NCI-H146 treated with DMSO at 0.1 percent for 48 hours (cell line): ENCODE results near the gene KNSTRN.

Experiments
- DNase-seq: peaks from one replicate; lab custom pipeline; 2025; ENCODE audit not compliant: unreplicated experiment; lab: John Stamatoyannopoulos, UW

The KNSTRN gene, protein sequence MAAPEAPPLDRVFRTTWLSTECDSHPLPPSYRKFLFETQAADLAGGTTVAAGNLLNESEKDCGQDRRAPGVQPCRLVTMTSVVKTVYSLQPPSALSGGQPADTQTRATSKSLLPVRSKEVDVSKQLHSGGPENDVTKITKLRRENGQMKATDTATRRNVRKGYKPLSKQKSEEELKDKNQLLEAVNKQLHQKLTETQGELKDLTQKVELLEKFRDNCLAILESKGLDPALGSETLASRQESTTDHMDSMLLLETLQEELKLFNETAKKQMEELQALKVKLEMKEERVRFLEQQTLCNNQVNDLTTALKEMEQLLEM

DNA sequence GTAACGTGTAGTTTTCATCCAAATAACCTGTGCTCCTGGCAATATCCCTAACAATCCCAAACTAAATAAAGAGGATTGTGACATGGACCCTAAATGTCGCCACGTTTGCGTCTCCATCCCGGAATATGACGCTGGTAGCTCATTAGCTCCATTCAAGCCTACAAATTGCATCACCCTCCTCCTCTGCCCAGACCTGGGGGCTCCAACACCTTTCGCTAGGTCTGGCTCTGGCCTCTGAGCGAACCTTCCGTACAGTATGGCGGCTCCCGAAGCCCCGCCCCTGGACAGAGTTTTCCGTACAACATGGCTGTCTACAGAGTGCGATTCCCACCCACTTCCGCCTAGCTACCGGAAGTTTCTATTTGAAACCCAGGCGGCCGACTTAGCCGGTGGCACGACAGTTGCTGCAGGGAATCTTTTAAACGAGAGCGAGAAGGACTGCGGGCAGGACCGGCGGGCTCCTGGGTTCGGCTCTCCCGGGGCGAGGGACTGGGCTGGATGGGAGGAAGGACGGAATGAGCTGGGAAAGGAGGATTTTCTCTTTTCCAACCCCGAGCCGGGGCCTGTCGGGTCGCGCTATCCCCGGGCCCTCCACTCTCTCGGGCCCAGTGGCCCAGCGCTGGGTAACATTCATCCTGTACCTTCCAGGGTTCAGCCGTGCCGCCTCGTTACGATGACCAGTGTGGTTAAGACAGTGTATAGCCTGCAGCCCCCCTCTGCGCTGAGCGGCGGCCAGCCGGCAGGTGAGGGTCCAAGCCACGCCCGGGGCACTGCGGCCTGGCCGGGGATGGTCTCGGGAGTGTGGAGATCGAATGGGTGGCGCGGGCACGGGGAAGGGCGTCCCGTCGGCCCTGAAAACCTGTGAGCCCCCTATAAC, at the start of gene KNSTRN:
Gene KNSTRN, plus strand, starts transcription at position 142 of the 877 bp plus-strand sequence. Its CDS starts 115 bp downstream, at position 257.
- DNase-seq = peak; percentile 82

DNA sequence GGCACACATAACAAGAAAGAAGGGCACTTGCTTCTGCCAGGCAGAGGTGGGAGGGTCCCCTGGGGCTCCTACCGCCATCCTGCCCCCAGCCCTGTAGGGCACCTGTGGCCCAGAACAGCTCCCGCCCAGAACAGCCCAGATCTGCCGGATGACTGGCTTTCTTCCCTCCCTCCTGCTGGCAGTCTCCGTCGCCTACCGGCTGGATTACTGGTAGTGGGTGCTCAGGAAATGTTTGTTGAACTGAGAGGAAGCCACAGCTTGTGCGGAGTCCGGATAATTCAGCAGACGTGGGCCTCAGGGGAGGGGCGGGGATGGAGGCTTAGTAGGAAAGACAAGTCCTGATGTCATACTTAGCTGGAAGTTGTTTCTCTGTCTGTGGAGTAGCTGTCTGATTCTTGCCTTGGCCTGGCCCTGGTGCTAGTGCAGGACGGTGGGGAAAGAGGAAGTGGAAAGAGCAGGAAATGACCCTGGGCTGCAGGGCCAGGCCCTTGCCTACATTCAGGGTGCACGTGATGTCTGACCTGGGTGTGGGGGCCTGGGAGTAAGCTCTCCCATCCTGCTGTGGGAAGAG, 48.5 kb upstream of the KNSTRN start:
- DNase-seq = no peak

DNA sequence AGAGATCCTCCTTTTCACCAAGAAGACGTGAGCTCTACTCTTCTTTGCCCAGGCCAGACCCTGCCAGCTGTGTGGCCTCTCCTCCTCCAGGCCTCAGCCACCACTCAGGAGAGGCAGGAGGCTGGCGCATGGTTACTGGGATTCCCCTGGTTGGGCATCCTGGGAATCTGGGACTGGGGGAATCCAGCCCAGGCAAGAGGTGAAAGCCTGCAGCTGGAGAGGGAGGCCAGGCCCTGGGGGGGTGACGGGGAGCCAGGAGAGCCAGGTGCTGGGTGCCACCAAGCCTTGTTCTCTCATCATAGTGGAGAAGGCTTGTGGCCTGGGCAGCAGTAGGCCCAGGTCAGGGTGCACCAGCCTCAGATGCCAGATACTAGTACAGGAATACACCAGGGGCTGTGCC, 48.0 kb upstream of the KNSTRN start:
- DNase-seq = no peak

DNA sequence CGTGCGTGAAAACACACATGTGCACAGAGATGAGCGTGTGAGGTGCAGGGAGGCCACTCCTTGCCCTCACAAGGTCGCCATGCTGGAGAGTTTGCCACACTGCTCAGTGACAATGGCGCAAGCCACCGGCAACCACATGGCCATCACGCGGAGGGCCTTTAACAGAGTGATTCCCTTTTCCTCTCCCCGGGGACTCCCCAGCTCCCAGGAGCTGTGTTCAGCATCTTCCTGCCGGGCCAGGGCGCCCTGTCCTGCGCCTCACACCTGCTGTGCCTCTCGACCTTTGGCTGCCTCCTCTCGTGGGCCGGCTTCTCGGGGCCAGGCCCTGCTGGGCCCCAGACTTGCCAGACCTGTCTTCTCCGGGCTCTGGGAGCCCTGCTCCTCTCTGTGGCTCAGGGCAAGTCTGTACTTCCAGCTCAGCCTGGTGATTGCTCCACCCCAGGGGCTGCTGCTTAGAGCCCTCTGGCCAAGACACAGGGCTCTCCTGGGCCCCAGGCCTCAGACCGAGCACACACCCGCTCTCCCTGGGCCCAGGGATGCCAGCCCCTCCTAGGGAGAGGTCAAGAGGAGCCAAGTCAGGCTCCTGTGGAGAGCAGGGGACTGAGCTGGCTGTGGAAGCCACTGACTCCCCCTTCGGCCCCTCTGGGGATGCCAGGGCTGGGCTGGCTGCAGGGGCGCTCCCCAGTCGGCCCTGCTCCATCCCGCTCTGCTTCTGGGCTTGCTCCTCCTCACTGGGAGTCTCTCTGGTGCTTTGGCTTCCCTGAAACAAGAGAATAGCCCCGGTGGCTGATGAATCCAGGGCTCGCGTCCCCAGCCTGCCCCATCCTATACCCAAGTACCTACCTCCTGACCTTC, 47.4 kb upstream of the KNSTRN start:
- DNase-seq = no peak

DNA sequence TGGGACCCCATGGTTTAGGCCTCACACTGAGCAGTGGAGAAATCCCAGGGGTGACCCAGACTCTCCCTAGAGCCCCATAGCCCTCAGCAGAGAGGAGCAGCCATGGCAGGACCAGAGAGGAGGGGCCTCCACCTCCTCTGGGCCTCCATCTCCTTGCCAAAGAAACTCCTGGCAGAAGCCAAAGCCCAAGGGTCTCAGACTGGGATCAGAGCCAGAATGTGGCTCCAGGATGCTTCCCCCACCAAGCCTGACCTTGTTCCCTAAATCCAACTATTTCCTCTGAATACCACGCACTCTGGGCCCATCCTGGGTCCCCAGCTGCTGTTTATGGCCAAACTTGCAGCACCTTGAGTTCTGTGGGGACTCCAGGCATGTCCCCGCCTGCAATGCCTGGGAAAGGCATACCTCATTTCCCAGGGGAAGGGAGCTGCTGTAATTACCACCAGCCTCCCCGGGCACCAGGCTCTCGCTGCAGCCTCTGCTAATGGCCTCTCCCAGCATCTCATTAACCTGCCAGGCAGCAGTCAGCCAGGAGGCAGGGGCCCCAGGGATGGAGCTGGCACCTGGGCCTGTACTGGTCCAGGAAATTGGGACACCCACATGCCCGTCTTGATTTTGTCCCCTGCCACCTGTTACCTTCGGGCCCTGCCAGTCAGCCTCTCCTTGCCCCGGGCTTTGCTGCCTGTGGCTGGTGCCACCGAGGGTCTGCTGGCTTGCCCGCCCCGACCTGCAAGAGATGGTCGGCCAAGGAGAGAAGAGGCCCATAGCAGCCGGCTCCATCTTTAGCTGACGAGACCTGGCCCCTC, 46.4 kb upstream of the KNSTRN start:
- DNase-seq = no peak

DNA sequence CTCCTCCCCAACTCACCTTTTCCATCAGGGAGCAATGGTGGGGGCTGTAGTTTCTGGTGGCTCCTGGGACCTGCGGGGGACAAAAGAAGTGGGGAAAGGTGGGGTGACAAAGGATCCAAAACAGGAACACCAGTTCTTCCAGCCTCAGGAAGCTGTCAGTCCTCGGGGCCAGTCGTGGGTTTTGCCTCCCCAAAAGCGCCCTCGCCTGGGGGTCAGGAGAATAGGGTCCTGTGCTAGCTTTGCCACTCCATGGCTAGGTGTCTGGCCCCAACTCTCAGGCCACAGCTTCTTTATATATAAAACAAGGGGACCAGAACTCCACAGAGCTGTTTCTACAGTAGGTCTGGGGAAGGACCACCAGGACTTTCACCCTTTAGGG, 45.8 kb upstream of the KNSTRN start:
- no peak for DNase-seq

DNA sequence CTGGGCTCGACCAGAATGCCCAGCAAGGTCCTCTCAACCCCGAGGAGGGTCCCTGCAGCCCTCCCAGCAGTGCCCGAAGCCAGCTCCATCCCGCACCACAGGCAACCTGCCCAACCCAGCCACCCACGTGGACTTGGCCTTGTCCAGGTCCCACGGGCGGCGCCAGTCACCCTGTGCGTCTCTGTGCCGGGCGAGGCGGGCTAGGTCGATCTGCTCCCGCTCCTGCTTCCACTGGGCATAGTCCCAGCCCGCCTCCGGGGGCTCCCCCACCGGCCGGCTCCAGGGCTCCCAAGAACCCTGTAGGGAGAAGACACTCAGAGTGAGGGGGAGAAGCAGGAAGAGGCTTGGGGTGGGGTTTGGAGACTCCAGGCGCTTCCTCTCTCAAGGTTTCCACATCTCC, 44.9 kb upstream of the KNSTRN start:
- DNase-seq = no peak

DNA sequence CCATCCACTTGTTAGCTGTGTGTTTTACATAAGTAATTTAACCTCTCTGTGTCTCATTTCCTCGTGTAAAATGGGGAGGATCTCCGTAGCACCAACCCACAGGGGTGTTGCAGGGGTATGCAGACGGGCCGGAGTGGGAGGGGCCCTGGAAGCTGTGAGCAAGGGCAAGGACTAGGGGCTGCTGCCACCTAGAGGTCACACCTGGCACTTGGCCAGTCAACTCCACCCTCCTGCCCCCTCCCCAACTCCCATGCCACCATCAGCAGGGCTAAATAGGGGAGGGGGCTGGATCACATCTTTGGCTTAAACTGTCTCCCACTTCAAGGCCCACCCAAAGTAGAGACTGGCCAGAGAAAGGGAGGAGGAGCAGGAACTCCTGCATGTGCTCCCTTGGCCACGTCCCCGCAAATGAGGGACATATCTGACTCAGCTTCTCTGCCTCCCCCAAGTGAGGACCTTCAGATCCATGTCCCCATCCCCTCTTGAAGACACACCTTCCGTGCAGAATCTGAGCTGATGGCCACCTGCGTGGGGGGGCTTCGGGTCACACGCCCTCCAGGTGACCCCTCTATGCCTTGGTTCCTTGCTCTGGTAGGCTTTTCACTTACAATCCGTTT, 44.4 kb upstream of the KNSTRN start:
- DNase-seq = peak; percentile 34

DNA sequence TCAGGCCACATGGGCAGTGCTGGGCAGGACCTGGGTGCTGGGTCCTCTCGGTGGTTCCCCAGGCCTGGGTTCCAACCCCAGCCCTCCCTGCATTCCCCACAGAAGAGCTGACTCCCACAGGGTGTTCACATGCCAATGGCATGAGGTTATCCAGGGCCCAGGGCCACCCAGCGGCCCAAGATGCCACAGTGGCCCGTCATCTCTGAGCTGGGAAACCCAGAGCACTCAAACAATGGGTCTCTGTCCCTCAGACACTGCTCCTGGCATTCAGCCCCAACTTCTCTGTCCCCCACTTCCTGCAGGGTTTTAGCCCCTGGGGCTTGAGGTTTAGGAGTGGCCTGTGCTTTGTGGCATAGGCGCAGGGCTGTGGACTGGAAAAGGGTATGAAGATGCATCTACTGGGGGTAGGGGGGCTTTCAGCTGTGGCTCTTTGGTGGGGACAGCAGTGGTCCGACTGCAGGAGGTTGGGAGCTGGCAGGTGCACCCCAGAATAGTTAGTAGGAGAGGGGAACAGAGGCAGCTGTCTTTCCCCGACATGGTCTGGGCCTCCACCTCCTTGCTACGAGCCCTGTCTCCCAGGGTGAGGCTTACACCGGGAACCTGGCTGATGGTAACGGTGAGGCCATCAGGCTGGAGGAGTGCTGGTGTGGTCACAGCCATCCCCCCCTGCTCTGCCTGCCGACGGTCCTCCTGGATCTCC, 43.5 kb upstream of the KNSTRN start:
- DNase-seq = no peak

DNA sequence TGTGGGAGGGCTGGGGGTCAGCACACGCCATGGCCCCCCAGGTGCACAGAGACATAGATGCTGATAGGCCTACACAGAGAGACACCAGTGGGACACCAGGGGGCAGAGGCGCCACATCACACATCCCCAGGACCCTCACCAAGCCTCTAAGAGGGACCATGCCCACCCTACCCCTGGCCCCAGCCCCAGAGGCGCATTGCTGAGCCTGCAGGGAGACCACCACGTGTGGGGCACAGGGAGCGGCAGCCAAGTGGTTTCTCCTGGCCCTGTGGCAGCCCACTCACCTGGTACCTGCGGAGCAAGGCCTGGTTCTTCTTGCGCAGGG, 42.9 kb upstream of the KNSTRN start:
- no peak for DNase-seq

DNA sequence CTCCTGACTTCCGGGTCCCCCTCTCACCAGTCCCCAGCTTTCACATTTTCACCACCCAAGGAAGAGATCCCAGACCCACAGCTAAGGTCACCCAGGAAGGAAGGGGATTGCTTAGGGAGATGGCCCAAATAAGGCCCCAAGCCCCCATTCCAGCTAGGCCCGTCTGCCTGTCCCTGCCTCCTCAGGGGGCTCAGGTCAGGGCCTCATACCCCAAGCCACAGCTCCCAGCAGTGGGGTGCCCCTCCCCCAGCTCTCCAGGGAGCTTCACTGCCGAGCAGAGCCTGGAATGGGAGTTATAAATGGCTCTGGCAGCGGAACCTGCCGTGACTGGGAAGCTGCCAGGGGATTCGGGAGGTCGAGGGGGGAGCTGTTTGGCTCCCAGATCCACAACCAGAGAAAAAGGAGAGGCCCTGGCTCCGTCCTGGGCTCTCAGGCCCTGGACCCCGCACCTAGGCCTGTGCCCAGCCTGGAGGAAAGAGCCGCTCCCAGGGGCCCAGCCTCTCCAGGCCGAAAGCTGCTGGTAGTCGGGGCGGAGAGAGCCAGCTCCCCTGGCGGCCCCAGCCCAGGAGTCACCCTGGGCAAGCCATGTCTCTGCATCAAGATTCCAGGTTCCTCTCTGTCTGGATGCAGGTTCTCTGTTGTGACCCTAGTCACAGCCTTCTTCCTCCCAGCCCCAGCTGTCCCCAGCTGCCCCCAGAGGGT, 42.3 kb upstream of the KNSTRN start:
- no peak for DNase-seq

DNA sequence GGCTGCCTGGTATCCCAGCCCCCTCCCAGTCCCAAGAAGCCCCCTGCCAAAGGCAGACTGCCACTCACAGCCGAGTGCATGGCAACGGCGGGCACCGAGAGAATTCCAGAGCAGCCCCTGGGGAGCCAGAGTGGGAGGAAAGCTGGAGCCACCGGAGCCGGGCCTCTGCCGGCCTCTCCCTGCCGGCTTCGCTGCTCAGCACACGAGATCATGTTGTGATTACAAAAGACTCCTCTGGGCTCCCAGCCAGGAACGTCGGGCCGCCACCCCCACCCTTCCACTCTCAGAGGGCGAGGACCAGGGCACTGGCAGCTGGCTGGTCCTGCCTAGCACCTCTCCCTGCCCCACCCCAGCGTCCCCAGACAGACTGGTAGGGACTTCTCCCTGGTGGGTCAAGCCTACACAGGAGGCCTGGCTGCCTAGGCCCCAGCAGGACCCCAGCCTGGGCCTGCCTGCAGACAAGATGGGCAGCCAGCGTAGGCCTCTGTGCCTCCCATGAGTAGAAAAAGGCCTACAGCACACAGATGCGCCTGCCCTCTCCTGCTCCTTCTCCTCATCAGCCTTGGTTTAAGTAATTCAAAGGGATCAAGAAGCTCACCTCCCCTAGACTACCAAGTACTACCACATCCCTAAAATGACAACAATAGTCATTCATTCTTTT, 41.7 kb upstream of the KNSTRN start, which contains the start of gene CCDC9B:
Gene CCDC9B, minus strand, starts transcription at position 200 of the 661 bp plus-strand sequence. Its CDS starts 120 bp downstream, at position 80.
- peak; percentile 24 for DNase-seq

DNA sequence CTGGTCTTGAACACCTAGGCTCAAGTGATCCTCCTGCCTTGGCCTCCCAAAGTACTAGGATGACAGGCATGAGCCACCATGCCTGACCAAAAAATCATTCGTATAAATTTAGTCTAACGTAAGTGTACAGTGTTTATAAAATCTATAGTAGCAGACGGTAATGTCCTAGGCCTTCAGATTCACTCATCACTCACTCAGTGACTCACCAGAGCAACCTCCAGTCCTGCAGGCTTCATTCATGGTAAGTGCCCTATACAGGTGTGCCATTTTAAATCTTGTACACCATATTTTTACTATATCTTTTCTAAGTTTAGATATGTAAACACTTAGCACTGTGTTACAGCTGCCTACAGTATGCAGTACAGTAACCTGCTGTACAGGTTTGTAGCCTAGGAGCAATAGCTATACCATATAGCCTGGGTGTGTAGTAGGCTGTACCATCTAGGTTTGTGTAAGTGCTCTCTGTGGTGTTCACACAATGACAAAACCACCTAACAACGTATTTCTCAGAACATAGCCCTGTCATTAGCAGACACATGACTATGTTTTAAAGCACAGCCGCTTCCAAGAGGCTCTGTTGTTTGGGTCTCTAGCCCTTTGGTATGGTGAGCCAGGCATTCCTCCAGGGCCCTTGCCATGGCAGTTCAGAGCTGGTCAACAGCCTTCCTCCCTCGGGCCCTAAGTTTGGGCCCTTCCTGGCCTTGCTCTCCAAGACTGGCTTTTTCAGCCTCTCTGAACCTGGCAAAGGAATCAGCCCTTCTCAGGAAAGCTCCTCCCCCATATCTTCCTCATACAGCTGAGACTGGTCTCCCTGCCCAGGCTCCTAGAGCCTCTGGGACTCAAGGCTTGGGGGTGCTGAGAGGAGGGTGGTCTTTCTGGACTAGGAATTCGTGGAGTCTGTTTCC, 39.9 kb upstream of the KNSTRN start:
- no peak for DNase-seq

DNA sequence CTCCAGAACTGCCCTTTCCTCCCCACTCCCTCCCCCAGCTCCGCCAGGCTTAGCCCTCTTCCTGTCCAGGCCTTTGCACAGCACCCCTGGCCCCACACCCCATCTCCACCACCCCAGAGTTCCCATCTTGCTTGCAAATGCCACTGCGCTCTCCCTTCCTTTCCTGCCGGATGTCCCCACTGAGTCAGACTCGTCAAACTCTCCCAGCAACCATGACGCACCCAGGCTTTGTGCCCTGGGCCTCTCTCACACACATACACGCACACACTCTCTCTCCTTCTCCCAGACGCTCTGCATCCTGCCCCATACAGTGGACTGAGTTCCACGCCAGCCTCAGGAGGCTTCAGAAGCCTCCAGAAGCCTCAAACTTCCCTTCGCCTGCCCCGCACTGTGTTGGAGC, 39.0 kb upstream of the KNSTRN start:
- DNase-seq = no peak

DNA sequence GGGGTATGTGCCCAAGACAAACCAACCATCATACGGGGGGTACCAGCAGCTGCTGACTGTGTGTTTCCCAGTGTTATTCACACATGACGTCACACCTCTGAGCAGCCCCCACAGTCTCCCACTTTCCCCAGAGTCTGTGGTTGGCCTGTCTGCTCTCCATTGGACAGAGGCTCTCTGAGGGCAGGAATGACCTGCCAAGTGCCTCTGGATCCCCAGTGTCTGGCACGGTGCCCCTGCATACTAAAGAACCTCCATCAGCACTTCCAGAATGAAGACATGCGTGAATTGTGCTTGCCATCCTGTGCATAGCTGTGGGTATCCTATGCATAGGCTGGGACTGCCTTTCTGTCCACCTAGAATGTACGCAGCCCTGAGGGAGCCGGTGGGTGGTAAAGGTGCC, 38.3 kb upstream of the KNSTRN start:
- no peak for DNase-seq

DNA sequence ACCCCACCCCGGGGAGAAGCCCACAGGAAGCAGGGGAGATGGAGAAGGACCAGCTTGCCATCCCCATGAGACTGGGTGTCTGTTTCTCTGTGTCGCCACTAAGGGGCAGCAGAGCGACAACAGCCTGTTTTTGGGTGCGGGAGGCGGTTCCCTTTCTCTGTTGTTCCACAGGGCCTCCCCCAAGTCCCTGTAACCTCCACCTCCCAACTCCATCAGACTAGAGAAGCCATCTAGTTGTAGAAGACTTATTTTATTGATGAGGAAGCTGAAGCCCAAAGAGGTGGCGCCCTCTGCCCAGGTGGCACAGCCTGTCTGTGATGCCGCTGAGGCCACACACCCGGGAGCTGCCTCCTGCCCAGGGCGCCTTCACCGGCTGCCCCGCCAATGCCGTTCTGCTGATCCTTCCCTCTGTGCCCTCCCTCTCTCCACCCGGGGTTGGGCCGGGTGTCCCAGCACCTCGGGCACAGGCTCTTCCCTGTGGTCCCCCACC, 37.8 kb upstream of the KNSTRN start:
- peak; percentile 25 for DNase-seq
